HCT116 (cell line): ENCODE measurements around the gene ZNF555.

ENCODE experiments used
- CBX3 ChIP-seq: IDR thresholded peaks from 2 replicates; pipeline ENCODE4 v1.6.1; 2012; ENCODE audit warnings: low read depth
- EZH2 ChIP-seq: fragments of 200-600 bp; sonication (generic); IDR thresholded peaks from 2 replicates; pipeline ENCODE4 v1.6.1; 2017; ENCODE audit warnings: antibody characterized with exemption, mixed run types
- EZH2phosphoT487 ChIP-seq: fragments of 200-600 bp; IDR thresholded peaks from 2 replicates; pipeline ENCODE4 v1.6.1; 2018; ENCODE audit warnings: antibody characterized with exemption, borderline replicate concordance
- POLR2A ChIP-seq: IDR thresholded peaks from 2 replicates; pipeline ENCODE4 v1.7.0; 2011; ENCODE audit warnings: borderline replicate concordance; ENCODE audit not compliant: insufficient read depth, insufficient read length; ENCODE audit errors: extremely low read depth
- POLR2AphosphoS5 ChIP-seq: IDR thresholded peaks from 2 replicates; pipeline ENCODE4 v1.6.1; 2011; ENCODE audit warnings: mild to moderate bottlenecking, low read depth, low read length, moderate library complexity
- TCF7L2 ChIP-seq: IDR thresholded peaks from 2 replicates; pipeline ENCODE4 v1.7.0; 2011; ENCODE audit warnings: borderline replicate concordance, inconsistent platforms; ENCODE audit not compliant: insufficient read depth, insufficient read length; ENCODE audit errors: extremely low read depth

DNA sequence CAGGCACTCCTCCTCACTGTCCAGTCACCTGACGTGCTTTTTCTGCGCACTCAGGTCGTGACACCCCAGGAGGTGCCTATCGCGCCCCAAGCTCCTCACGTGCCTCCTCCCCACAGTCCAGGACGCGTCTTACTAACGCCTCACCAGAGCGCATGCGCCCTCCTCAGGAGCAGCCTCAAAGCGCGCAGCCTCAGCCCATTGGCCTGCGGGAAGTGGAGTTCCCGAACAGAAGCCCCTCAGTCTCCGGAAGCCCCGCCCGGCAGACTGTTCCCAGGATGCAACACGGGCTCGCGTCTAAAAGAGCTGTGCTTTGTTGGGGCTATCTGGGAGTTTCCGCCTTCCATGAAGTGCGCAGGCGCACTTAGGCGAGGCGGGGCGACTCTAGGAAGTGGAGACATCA is 17.6 kb downstream of the ZNF555 start:
- TF ChIP-seq POLR2A (no peak), EZH2phosphoT487 (no peak), CBX3 (no peak), POLR2AphosphoS5 (no peak), TCF7L2 (no peak), EZH2 (no peak)
